GM18909 (cell line): Measurements from ENCODE around the gene CDH18.

Source experiments
- ATAC-seq: cut with Tn5 transposase; IDR thresholded peaks from one replicate; pipeline ENCODE4 v1.9.1; 2021; ENCODE audit warnings: mild to moderate bottlenecking; ENCODE audit not compliant: unreplicated experiment, poor library complexity

CDH18 gene, protein sequence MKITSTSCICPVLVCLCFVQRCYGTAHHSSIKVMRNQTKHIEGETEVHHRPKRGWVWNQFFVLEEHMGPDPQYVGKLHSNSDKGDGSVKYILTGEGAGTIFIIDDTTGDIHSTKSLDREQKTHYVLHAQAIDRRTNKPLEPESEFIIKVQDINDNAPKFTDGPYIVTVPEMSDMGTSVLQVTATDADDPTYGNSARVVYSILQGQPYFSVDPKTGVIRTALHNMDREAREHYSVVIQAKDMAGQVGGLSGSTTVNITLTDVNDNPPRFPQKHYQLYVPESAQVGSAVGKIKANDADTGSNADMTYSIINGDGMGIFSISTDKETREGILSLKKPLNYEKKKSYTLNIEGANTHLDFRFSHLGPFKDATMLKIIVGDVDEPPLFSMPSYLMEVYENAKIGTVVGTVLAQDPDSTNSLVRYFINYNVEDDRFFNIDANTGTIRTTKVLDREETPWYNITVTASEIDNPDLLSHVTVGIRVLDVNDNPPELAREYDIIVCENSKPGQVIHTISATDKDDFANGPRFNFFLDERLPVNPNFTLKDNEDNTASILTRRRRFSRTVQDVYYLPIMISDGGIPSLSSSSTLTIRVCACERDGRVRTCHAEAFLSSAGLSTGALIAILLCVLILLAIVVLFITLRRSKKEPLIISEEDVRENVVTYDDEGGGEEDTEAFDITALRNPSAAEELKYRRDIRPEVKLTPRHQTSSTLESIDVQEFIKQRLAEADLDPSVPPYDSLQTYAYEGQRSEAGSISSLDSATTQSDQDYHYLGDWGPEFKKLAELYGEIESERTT

DNA sequence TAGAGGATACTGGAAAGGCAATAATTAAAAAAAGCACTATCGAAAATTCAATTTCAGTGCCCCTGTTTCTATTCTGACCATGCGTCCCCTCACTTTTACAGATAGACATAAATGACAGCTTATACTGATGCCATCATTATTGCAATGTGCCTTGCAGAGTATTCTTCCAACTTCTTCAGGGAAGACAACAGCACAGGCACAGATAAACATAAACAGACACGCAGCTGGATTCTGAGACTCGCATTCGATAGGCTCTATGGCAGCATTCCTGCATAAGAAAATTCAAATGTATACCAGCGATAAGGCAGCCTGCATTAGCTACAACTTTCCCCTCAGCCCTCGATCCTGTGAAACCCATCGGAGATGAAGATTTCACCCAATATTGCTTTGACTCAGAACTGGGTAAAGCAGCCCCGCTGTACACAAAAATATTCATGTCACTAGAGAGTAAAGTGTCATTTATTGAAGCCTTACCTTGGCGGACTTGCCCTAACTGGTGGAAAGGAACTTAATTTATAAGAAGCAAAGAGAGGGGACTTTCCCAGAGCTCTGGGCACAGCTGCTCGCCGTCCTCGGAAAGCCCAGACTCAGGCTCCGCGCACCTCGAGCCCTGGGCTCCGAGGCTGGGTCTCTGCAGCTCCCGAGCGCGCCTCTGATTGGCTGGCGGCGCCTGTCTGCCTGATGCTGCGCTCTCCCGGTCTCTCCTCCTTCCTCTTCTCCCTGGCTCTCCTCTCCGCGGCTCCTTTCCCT is at the start of gene CDH18:
CDH18 (minus strand) TSS at position 589 of the 750 bp plus-strand sequence. CDS start 149,214 bp downstream, outside the sequence.
- no peak for ATAC-seq

DNA sequence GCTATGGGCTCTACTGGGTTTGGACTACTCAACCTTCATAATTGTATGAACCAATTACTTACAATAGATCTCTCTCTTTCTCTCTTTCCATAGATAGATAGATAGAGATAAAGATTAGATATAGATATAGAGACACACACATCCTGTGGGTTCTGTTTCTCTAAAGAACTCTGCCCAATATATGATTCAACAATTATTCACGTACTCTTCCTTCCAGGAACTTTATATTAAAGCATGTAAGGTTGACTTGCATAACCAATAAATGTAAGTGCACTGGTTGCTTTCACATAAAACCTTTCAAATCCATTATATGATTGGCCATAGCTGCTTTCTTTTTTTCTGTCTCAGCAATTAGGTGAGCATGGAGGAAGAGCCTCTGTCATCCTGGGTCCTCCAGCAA is 46.7 kb upstream of the CDH18 start:
- ATAC-seq, result no peak

DNA sequence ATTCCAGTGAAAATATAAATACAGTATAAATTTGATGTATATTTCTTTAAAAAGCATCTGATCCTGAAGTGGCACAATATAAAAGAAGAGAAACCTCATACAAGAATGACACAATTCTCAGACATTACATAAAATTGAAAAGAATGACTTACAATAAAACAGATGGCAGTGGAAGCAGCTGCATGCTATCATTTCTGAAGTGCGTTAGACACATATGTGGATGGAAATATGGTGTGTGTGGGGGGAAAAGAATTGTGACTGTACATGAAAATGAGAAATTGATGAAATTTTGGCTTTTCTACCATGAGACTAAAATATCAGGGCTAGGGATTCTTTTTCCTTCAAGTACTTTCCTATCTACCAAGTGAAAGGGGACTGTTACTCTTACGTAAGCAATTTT is 45.9 kb upstream of the CDH18 start:
- no peak for ATAC-seq

DNA sequence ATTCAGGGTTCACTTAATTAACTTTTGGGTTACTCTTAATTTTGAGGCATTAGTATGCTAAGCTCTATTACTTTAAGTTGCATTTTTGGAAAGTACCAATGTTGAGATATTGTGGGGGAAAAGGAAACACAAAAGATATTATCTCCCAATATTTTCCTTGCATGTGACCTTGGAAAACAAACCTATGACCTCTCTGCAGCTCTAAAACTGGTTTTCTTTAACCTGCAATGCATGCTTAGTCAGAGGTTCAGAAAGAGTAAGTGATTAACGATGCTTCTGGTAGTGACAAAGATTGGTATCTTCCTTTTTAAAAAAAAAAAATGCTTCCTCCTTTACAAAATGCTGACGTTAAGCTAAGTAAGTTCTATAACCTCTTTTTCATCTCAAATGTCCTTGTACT is 44.9 kb upstream of the CDH18 start:
- no peak for ATAC-seq

DNA sequence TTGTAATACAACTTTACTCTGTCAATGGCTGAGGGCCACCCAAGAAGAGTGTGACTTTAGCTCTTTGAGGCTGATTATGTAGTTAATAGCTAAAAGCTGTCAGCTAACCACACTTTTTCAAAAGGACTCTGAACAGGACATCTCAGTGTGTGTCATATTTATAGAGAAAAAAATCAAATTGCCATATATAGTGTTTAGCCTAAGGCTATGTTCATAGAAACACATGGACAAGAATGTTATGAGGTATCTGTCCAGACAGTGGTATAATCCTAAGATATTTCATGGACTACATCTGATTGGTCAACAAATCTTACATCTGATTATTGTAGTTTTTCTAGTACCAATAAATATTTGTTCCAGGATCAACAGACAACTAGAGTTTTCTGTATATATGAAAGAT is 42.1 kb upstream of the CDH18 start:
- no peak for ATAC-seq

DNA sequence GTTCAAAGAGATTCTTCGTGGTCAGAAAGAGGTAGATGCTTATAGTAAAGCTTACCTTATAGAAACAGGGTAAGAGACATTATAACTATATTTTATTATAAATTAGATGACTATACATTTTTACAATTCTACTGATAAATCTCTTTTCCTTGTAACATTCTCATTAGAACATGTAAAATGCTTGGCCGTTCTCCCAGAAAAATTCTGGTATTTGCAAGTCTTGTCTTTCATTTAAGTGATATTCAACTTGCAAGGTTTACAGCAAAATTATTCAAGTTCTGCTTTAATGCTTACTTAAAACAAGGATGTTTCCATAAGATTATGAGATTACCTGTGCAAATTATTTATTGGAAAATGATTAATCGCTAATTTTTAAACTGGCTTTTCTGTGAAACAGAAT is 41.3 kb upstream of the CDH18 start:
- ATAC-seq, result no peak

DNA sequence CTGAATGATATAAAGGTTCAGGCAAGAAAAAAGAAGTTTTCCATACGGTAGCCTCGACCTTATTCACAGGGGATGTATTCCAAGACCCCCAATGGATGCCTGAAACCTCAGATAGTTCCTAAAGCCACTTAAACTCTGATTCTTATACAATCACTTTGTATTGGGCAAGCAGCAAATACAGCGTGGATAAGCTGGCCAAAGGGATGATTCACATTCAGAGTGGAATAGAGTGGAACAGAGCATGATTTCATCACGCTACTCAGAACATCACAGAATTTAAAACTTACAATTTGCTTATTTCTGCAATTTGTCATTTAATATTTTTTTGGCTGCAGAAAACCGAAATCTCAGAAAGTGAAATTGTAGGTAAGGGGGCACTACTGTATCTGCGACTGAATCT is 40.5 kb upstream of the CDH18 start:
- no peak for ATAC-seq

DNA sequence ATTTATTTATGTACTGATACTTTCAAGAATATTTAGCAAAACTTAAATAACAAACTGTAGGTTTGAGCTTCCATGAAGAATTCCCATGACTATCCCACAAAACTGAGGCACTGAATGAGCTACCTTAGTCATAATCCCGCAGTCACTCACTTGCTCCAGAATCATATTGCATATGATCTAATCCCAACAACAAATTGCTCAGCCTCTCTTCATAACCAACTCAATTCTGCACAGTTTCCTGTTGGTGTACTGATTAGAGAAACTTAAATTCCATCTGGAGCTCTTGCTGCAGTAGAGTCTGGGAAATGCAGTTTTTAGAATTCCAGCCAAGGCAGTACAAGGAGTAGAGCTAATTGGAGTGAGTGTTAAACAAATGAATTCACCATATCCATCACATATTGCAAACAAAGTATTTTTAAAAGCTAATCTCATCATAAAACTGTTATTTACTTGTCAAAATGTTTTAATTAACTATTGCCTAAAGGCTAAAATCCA is 35.7 kb upstream of the CDH18 start:
- ATAC-seq, result no peak

DNA sequence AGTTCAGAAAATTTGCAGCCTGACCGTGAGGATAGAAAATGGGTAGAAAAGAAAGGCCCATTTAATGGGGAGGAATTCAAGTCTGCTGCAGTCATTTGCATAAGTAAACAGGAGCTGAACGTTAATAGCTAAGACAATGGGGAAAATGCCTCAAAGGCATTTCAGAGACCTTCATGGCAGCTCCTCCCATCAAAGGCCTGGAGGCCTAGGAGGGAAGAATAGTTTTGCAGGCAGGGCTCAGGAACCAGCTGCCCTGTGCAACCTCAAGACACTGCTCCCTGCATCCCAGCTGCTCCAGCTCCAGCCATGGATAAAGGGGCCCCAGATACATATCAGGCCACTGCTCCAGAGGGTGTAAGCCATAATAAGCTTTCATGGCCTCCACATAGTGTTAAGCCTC is 32.2 kb upstream of the CDH18 start:
- ATAC-seq, result no peak

DNA sequence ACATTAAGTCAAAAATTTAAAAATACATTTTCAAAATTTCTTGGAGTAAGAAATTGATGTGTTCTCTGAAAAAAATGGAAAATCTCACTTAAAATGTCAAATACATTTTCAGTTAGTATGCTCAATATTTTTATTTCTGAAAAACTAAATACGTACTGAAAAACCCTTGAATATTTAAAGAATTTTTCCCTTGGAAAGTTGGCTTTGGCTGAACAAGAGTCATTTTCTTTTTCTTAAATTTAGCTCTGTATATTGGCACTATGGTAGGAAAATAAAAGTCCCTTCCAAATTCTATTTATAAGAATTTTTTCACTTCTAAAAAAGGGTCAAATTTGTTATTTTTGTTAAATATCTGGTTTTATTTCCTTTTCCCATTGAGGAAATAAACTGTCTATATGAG is 29.0 kb upstream of the CDH18 start:
- no peak for ATAC-seq

DNA sequence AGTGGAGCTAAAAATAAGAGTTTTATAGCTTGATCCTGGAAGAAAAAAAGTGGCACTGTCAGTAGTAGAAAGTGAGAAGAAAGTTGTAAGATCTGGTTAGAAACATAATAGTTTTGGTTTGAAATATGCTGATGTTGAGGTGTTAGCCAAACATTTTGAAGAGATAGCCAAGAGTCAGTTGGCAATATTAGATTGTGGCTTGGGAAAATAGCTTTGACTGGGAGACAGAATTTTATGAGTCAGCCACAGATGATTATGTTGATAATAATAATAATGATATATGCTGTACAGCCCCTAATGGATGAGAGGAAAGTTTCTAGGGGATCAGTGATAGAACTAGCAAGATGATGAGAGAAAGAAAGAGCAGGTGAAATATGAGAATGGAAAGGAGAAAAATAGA is 12.4 kb upstream of the CDH18 start:
- no peak for ATAC-seq

DNA sequence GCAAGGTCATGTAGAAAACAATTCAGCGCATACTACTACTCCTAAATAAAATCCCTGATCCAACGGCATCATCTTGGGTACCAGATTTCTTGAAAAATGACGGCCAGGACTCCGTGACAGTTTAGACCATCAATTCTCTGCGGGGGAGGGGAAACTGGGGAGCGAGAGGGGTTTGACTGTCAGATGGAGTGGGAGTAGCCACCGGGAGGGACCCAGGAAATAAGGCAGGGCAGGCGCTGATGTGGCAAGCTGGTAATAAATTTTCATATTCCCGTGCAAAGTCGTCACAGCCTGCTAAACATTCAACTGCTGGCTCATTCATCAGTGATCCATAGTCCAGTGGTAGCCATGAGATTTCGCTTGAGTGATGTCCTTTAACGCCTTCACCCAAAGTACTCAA is 457 bp upstream of the CDH18 start:
- ATAC-seq, result no peak

DNA sequence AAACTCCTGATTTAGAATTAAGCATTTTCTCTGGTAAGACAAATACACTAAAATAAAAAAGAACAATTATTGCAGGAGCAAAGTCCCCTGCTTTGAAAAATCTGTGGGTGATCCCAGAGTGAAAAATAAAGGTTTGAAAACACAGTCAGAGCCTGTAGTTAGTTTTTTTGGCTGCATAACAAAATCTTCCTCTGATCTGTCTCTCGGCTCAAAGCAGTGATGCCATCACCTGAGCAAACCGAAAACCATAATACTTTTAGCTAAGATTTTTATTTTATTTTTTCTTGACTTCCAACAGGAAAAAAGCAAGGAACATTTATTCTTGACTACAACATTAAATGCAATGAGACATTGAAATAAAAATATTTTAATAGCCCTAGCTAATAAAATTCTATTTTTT is 1.2 kb downstream of the CDH18 start:
- ATAC-seq, result no peak

DNA sequence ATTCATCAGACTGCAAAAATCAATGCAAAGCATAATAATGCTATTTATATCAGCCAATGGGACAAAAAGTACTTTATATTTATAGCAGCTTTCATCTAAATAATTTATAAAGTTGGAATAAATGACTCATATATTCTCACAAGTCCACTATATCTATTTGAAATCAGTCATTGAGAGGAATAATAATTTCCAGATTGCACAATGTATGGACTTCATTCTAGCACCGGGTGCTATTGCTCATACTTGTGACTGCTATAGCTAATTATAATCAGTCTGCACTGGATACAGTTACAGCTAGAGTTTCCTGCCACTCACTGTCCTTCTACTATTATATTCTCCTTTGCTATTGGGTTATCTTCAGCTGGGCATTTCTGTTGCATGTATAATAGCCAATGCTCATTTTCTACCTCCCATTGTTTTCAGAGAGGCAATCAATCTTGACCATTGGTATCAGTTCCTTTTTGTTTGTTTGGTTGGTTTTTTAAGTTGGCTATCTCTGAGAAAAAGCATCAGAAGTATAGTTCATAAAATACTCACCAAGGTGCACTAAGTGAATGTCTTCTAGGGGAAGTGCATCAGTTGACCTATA is 1.9 kb downstream of the CDH18 start:
- no peak for ATAC-seq

DNA sequence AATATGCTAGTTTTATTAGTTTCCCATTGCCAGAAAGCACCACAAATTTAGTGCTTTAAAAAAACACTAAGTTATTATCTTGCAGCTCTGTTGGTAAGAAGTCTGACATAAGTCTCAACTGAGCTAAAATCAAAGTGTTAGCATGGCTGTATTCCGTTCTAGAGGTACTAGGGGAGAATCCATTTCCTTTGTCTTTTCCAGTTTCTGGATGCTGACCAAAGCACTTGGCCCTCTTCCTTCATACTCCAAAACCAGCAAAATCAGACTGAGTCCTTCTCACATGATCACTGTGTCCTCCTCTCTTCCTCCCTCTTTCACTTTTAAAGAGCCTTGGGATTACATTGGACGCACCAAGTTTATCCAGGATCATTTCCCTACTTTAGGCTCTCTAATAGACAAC is 9.5 kb downstream of the CDH18 start:
- ATAC-seq, result no peak

DNA sequence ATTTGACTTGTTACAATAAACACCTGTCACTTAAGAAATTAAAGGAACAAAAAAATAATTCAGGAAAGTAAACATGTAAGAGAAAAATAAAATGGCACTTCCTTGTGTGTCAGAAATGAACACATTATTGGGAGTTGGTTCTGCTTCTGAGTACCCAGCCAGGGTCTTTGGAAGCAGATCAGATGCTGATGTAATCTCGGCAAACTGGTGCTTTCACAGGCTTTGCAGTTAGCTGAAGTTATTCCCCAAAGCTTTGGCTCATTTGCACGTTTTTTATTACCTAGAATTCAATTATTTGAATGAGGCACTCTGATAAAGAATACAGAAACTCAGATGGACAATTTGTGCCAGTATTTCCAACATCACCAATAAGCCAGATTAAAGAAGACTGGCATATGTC is 10.9 kb downstream of the CDH18 start:
- ATAC-seq, result no peak

DNA sequence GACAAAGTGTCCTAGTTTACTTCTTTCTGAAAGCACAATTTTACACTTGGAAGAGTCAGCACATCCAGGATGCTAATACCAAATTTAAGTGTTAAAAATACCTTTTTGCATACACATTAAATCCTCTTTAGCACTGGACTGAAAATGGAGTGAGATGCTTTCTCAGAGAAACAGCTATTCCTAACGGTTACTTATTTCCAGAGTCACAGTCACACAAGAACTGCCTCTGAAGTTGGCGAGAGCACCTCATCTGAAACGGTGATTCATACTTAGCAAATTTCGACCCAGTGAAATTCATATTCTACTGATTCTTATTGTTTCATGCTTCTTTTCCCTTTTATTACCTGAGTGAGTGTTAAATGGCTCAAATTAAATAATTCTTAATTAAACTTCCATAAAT is 12.2 kb downstream of the CDH18 start:
- ATAC-seq, result no peak

DNA sequence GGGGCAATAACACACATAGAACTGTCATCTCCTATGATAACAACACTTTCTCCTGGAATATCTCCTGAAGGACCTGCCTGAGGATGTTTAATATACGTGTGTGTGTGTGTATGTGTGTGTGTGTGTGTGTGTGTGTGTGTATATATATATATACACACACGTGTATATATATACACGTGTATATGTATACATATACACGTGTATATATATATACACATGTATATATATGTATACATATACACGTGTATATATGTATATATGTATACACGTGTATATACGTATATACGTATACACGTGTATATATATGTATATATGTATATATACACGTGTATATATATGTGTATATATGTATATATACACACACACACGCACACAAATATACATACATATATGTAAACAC is 27.5 kb downstream of the CDH18 start:
- ATAC-seq, result no peak

DNA sequence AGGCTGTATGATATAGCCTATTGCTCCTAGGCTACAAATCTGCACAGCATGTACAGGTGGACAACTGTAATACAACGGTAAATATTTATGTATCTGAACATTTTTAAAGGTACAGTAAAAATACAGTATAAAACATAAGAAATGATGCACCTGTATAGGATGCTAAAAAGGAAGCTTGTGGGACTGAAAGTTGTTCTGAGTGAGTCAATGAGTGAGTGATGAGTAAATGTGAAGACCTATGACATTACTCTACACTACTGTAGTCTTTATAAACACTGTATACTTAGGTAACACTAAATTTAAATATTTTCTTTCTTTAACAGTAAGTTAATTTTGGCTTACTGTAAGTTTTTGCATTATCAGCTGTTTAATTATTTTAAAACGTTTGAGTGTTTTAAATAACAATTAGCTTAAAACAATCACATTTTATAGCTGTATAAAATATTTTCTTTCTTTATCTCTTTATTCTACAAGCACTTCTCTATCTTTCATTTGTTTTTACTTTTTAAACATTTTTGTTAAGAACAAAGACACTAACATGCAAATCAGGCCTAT is 28.1 kb downstream of the CDH18 start:
- no peak for ATAC-seq

DNA sequence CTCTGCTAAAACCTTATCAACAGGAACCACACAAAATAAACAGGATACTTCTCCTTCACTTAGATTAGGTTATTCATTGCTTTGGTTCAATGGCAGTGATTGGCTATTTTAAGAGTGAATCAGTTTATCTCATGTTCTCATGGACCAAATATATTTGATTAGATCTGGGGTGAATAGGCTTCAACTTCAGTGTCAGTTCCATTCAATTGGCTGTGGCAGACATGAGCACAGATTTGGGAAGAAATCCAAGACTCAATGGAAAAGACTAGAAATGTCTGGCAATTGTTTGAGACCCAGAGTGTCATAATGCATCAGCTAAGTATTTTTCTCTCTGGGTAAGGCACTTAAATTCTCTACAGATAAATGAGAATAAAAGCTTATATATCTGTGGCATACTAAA is 37.1 kb downstream of the CDH18 start:
- no peak for ATAC-seq
